Endothelial cell of umbilical vein (primary cell): ENCODE measurements around the gene OR5T1. TPM values are rescaled to one million over a fixed set of nuclear protein-coding genes. Genes with fewer than 3 reads are reported as not detected.

Source experiments
- BruUV-seq: library from RNA; stranded (reverse); fragments of 400-500 nt; replicated peaks from 2 replicates; lab custom pipeline; 2021; lab: Mats Ljungman, UMichigan
- CTCF ChIA-PET: fragments of 300-600, 350-600 bp; sonication (Branson Sonifier 250); formaldehyde crosslinking; loops from one replicate; lab custom pipeline; 2021; ENCODE audit warnings: antibody characterized with exemption, inconsistent platforms; lab: Charles Lee
- POLR2A ChIA-PET: fragments of 300-600, 350-600 bp; sonication (Branson Sonifier 250); formaldehyde crosslinking; loops from one replicate; lab custom pipeline; 2021; ENCODE audit warnings: antibody characterized with exemption, inconsistent platforms; lab: Charles Lee
- DNase-seq: peaks from one replicate; pipeline ENCODE4 v3.0.0-alpha.2; 2011; ENCODE audit warnings: low read depth, low spot score
- FAIRE-seq: peaks from 2 replicates; lab custom pipeline; 2011; peaks lifted over from hg19 to GRCh38; lab: Jason Lieb, UNC
- H2AFZ ChIP-seq: 2 replicates; pipeline ENCODE4 v1.6.0; 2012; ENCODE audit warnings: low read depth, low read length, control low read depth, inconsistent platforms
- H3K27ac ChIP-seq: 2 replicates; pipeline ENCODE4 v1.5.1; 2011; ENCODE audit warnings: low read depth, mild to moderate bottlenecking, control low read depth, low read length, moderate library complexity; ENCODE audit not compliant: insufficient read depth
- H3K27me3 ChIP-seq, 2 experiments: 2 replicates each; pipeline versions ENCODE4 v1.6.0 to v1.6.1; 2011; ENCODE audit warnings: low read length in 2 of 2, mixed read lengths in 1 of 2; ENCODE audit not compliant: control insufficient read depth in 2 of 2, insufficient read depth in 2 of 2
- H3K36me3 ChIP-seq, 2 experiments: 2 replicates in 1 of 2; 3 replicates in 1 of 2; pipeline ENCODE4 v1.5.1; 2011; ENCODE audit warnings: low read length in 2 of 2, mild to moderate bottlenecking in 1 of 2, moderate library complexity in 1 of 2; ENCODE audit not compliant: control insufficient read depth in 2 of 2, insufficient read depth in 2 of 2; ENCODE audit errors: extremely low read depth in 1 of 2
- H3K4me1 ChIP-seq: 3 replicates; pipeline ENCODE4 v1.5.1; 2011; ENCODE audit warnings: mild to moderate bottlenecking, low read length; ENCODE audit not compliant: control insufficient read depth, insufficient read depth; ENCODE audit errors: extremely low read depth
- H3K4me2 ChIP-seq: 2 replicates; pipeline ENCODE4 v1.6.1; 2011; ENCODE audit warnings: low read length, control low read depth, mixed read lengths; ENCODE audit not compliant: insufficient read depth
- H3K4me3 ChIP-seq, 3 experiments: fragments of 200-600 bp in 1 of 3; sonication (generic), shearing (Covaris generic) in 1 of 3; replicated peaks in 1 of 3; 2 replicates each; pipeline ENCODE4 v1.5.1; 2011 to 2016; ENCODE audit warnings: control low read depth in 3 of 3, low read length in 3 of 3, mild to moderate bottlenecking in 2 of 3, inconsistent platforms in 1 of 3, low read depth in 1 of 3, moderate library complexity in 1 of 3; ENCODE audit not compliant: insufficient read depth in 1 of 3
- H3K79me2 ChIP-seq: 2 replicates; pipeline ENCODE4 v1.6.0; 2012; ENCODE audit warnings: low read length, inconsistent platforms; ENCODE audit not compliant: control insufficient read depth, insufficient read depth
- H3K9ac ChIP-seq: replicated peaks from 2 replicates; pipeline ENCODE3; 2011; ENCODE audit warnings: low read length, control low read depth; ENCODE audit not compliant: insufficient read depth; ENCODE audit errors: extremely low read depth
- H3K9me1 ChIP-seq: replicated peaks from 3 replicates; pipeline ENCODE4 v1.6.0; 2011; ENCODE audit warnings: mild to moderate bottlenecking, low read length; ENCODE audit not compliant: control insufficient read depth, insufficient read depth; ENCODE audit errors: extremely low read depth
- H3K9me3 ChIP-seq: replicated peaks from 2 replicates; pipeline ENCODE4 v1.5.1; 2012; ENCODE audit warnings: low read length, inconsistent platforms; ENCODE audit not compliant: control insufficient read depth, insufficient read depth
- H4K20me1 ChIP-seq: replicated peaks from 2 replicates; pipeline ENCODE3; 2011; ENCODE audit warnings: mild to moderate bottlenecking, low read length; ENCODE audit not compliant: control insufficient read depth, insufficient read depth; ENCODE audit errors: extremely low read depth
- CTCF ChIP-seq, 2 donors: IDR thresholded peaks; 1 replicate in 1 of 2; 2 replicates in 1 of 2; pipeline ENCODE4 v1.5.1; 2011; ENCODE audit warnings: low read length in 2 of 2, mild to moderate bottlenecking in 2 of 2, moderate library complexity in 2 of 2, control low read depth in 1 of 2, inconsistent platforms in 1 of 2, low read depth in 1 of 2; ENCODE audit not compliant: insufficient read depth in 1 of 2; ENCODE audit errors: extremely low read depth in 1 of 2
- EZH2 ChIP-seq: IDR thresholded peaks from 2 replicates; pipeline ENCODE4 v1.6.1; 2012; ENCODE audit warnings: borderline replicate concordance, low read depth, mild to moderate bottlenecking, moderate library complexity, low read length, inconsistent platforms; ENCODE audit not compliant: severe bottlenecking
- FOS ChIP-seq: IDR thresholded peaks from 2 replicates; pipeline ENCODE4 v1.6.1; 2011; ENCODE audit warnings: mild to moderate bottlenecking, low read length, moderate library complexity, borderline replicate concordance; ENCODE audit not compliant: insufficient read depth
- GATA2 ChIP-seq: IDR thresholded peaks from 2 replicates; pipeline ENCODE4 v1.7.0; 2011; ENCODE audit warnings: low read depth, mild to moderate bottlenecking, moderate library complexity, mixed read lengths, low read length; ENCODE audit not compliant: insufficient read length, insufficient read depth
- JUN ChIP-seq: IDR thresholded peaks from 2 replicates; pipeline ENCODE4 v1.6.1; 2011; ENCODE audit warnings: borderline replicate concordance, low read depth; ENCODE audit not compliant: insufficient read length, insufficient read depth
- MYC ChIP-seq: IDR thresholded peaks from one replicate; pipeline ENCODE4 v1.6.1; 2011; ENCODE audit warnings: mild to moderate bottlenecking, low read depth, low read length
- POLR2A ChIP-seq: IDR thresholded peaks from 2 replicates; pipeline ENCODE4 v1.6.1; 2012; ENCODE audit warnings: low read depth, mild to moderate bottlenecking, control low read depth, low read length
- POLR2AphosphoS5 ChIP-seq: IDR thresholded peaks from 2 replicates; pipeline ENCODE4 v1.6.1; 2012; ENCODE audit warnings: low read depth, mild to moderate bottlenecking, control low read depth, low read length, moderate library complexity; ENCODE audit not compliant: insufficient read depth
- dilution Hi-C: fragments of 300-500 bp; cut with MboI; formaldehyde crosslinking; loops from one replicate; pipeline ENCODE4 v1.15.0; 2019; ENCODE audit warnings: low sequenced_read_pairs; ENCODE audit not compliant: extremely low pct_ligation_motif_present
- intact Hi-C: fragments of 100-400 bp; cut with micrococcal nuclease; formaldehyde crosslinking; loops from one replicate; pipeline ENCODE4 v1.10.0; 2022
- polyA plus RNA-seq, 4 experiments: library from polyadenylated mRNA; depleted of rRNA in 3 of 4; stranded (reverse) in 3 of 4; unstranded in 1 of 4; fragments of >200 nt; gene quantifications; 2 replicates each; pipeline versions ENCODE4 v1.2.1 to v1.2.3, GENCODE V29; 2011 to 2012; ENCODE audit warnings: missing spikeins in 1 of 4
- total RNA-seq: library from RNA; stranded (reverse); gene quantifications from 2 replicates; pipeline ENCODE4 v1.2.3, GENCODE V29; 2021
- TF ChIP-seq, protein P1 (sequence below): IDR thresholded peaks from 2 replicates; pipeline ENCODE4 v1.6.1; 2011; ENCODE audit not compliant: insufficient read depth, insufficient read length

The OR5T1 gene
- total and polyA plus RNA-seq, 2 donors (not counting 3 experiments of a cell fraction or from before 2014, with no cell fraction given) = not detected

- DNase-seq (no peak), FAIRE-seq (no peak)
- Histone ChIP-seq H3K27ac (no peak overlapping the region), H3K4me3 (no peak overlapping the region), H3K79me2 (no peaks in the 10 kb centered on the region), H4K20me1 (no peaks in the 10 kb centered on the region), H3K9me3 (peaks cover 8% of the 10 kb centered on the region), H3K4me1 (no peaks in the 10 kb centered on the region), H3K4me2 (no peak overlapping the region), H3K36me3 (no peaks in the 10 kb centered on the region), H3K27me3 (no peaks in the 10 kb centered on the region), H3K9ac (no peak overlapping the region), H3K9me1 (no peaks in the 10 kb centered on the region), H2AFZ (no peak overlapping the region)
- no TSS peak for BruUV-seq
- intact Hi-C loops = no loop called here
- ChIA-PET CTCF (no interaction called here), POLR2A (no interaction called here)
- dilution Hi-C loops = no loop called here
- TF ChIP-seq EZH2 (no peak), MYC (no peak), POLR2AphosphoS5 (no peak), FOS (no peak), POLR2A (no peak), JUN (no peak), GATA2 (no peak)
- TF ChIP-seq, protein P1, sequence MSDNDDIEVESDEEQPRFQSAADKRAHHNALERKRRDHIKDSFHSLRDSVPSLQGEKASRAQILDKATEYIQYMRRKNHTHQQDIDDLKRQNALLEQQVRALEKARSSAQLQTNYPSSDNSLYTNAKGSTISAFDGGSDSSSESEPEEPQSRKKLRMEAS = no peak
These were observed 33.9 kb downstream of the OR5T1 start for GRCh38 chr11:56307836-56308235.

- intact Hi-C loops (no loop called here), dilution Hi-C loops (no loop called here)
- no peaks in the 10 kb centered on the region for H3K27me3 ChIP-seq
- TF ChIP-seq, protein P1 = no peak
- TF ChIP-seq CTCF (IDR thresholded peaks at IDR 0.05; ENCODE audit: extremely low read depth in 1 of 2, insufficient read depth in 1 of 2, low read depth in 1 of 2, low read length in 2 of 2) (no peak), POLR2A (no peak), EZH2 (no peak), FOS (no peak), GATA2 (no peak), MYC (no peak), JUN (no peak), POLR2AphosphoS5 (no peak)
- H3K79me2 ChIP-seq = no peaks in the 10 kb centered on the region
- H3K4me1 ChIP-seq = no peaks in the 10 kb centered on the region
- no peak within 1 kb of the TSS for H3K27ac ChIP-seq
- H3K9me3 ChIP-seq = peaks cover 3% of the 10 kb centered on the region
- no peak within 1 kb of the TSS for H2AFZ ChIP-seq
- H3K9me1 ChIP-seq = no peaks in the 10 kb centered on the region
- DNase-seq (no peak), FAIRE-seq (no peak)
- no peak within 1 kb of the TSS for H3K4me2 ChIP-seq
- no TSS peak for BruUV-seq
- H3K36me3 ChIP-seq = no peaks in the 10 kb centered on the region
- no peak within 1 kb of the TSS for H3K9ac ChIP-seq
- H3K4me3 ChIP-seq = no peak within 1 kb of the TSS
- H4K20me1 ChIP-seq = no peaks in the 10 kb centered on the region
- ChIA-PET CTCF (no interaction called here), POLR2A (no interaction called here)
These were observed 40.9 kb downstream of the OR5T1 start, which contains the start of gene OR8K3 for GRCh38 chr11:56314844-56315243. Gene OR8K3 (plus strand): TSS chr11:56315144. CDS start chr11:56318307, 3,163 bp downstream.
